22Rv1 (cell line): ENCODE results near the gene CCND1.

Source experiments
- ZFX ChIP-seq: fragments of 450-650 bp; IDR thresholded peaks from 2 replicates; pipeline ENCODE4 v1.6.1; 2017; ENCODE audit warnings: antibody characterized with exemption, borderline replicate concordance
- TF ChIP-seq, protein P1 (sequence below): fragments of 450-650 bp; IDR thresholded peaks from 2 replicates; pipeline ENCODE4 v1.5.1; 2017; ENCODE audit warnings: mild to moderate bottlenecking

DNA sequence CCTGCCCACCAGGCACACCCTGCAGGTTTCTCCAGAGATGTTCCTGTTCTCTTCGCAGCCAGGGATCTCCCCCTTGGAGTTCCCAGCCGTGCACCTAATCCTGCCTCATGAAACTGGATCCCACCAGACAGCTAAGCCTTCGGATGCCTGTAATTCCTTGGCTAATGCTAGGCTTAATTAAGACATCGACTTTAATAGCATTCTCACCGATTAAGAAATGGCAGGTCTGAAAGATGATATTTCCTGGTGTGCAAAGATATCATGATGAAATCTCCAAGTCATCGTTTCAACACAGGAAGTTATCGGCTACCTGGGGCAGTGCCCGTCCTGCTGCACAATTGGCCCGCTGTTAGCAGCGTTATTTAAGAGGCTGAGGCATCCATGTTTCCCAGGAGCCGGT is 41.5 kb upstream of the CCND1 start:
- TF ChIP-seq, protein P1, sequence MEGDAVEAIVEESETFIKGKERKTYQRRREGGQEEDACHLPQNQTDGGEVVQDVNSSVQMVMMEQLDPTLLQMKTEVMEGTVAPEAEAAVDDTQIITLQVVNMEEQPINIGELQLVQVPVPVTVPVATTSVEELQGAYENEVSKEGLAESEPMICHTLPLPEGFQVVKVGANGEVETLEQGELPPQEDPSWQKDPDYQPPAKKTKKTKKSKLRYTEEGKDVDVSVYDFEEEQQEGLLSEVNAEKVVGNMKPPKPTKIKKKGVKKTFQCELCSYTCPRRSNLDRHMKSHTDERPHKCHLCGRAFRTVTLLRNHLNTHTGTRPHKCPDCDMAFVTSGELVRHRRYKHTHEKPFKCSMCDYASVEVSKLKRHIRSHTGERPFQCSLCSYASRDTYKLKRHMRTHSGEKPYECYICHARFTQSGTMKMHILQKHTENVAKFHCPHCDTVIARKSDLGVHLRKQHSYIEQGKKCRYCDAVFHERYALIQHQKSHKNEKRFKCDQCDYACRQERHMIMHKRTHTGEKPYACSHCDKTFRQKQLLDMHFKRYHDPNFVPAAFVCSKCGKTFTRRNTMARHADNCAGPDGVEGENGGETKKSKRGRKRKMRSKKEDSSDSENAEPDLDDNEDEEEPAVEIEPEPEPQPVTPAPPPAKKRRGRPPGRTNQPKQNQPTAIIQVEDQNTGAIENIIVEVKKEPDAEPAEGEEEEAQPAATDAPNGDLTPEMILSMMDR, result no peak
- no peak for TF ChIP-seq ZFX
